WTC11 (cell line): ENCODE data around the gene MGAT4A. TPM values are rescaled to one million over a fixed set of nuclear protein-coding genes. Genes with fewer than 3 reads are reported as not detected.

Experiments
- ATAC-seq: fragments of 200-7000 bp; cut with Tn5 transposase; 2 replicates; pipeline ENCODE4 v1.10.0; 2021; ENCODE audit warnings: mild to moderate bottlenecking, moderate library complexity
- CTCF ChIA-PET: fragments of 300-600 bp; sonication (Branson Sonifier 250); formaldehyde crosslinking; loops from one replicate; lab custom pipeline; 2021; ENCODE audit warnings: antibody characterized with exemption; lab: Charles Lee
- POLR2A ChIA-PET: fragments of 350-600 bp; sonication (Branson Sonifier 250); formaldehyde crosslinking; loops from one replicate; lab custom pipeline; 2021; ENCODE audit warnings: antibody characterized with exemption; lab: Charles Lee
- DNase-seq: peaks from one replicate; pipeline ENCODE4 v3.0.0; 2021; ENCODE audit warnings: low spot score
- H3K27ac Mint-ChIP-seq: 2 replicates; pipeline ENCODE4 v1.8.0; 2021; ENCODE audit warnings: mixed read lengths
- H3K27me3 Mint-ChIP-seq: 2 replicates; pipeline ENCODE4 v1.8.0; 2021; ENCODE audit warnings: low read depth, mild to moderate bottlenecking, moderate library complexity, mixed read lengths
- H3K36me3 Mint-ChIP-seq: 2 replicates; pipeline ENCODE4 v1.8.0; 2021; ENCODE audit warnings: mixed read lengths
- H3K4me1 Mint-ChIP-seq: 2 replicates; pipeline ENCODE4 v1.8.0; 2022; ENCODE audit warnings: mixed read lengths
- H3K4me3 Mint-ChIP-seq: 2 replicates; pipeline ENCODE4 v1.8.0; 2021; ENCODE audit warnings: mild to moderate bottlenecking, moderate library complexity, mixed read lengths
- H3K9me3 Mint-ChIP-seq: 2 replicates; pipeline ENCODE4 v1.8.0; 2021; ENCODE audit warnings: mixed read lengths
- ATF2 ChIP-seq: sonication (generic); formaldehyde crosslinking; IDR thresholded peaks from 2 replicates; pipeline ENCODE4 v1.8.1; 2022; ENCODE audit warnings: low read depth, missing genetic modification reagents, borderline replicate concordance
- ATF3 ChIP-seq: sonication (generic); formaldehyde crosslinking; conservative IDR thresholded peaks from 2 replicates; pipeline ENCODE4 v1.8.1; 2022; ENCODE audit warnings: mild to moderate bottlenecking, missing genetic modification reagents
- CTCF ChIP-seq: fragments of 200-600 bp; IDR thresholded peaks from 2 replicates; pipeline ENCODE4 v1.8.0; 2022; ENCODE audit warnings: antibody characterized with exemption
- E2F5 ChIP-seq: sonication (generic); formaldehyde crosslinking; IDR thresholded peaks from 2 replicates; pipeline ENCODE4 v1.8.1; 2022; ENCODE audit warnings: mild to moderate bottlenecking, moderate library complexity, missing genetic modification reagents
- FOXK1 ChIP-seq: sonication (generic); formaldehyde crosslinking; IDR thresholded peaks from 2 replicates; pipeline ENCODE4 v1.8.0; 2022; ENCODE audit warnings: mild to moderate bottlenecking, moderate library complexity, missing genetic modification reagents
- IRF1 ChIP-seq: sonication (generic); formaldehyde crosslinking; IDR thresholded peaks from 2 replicates; pipeline ENCODE4 v1.8.0; 2023; ENCODE audit warnings: missing genetic modification reagents
- KAT7 ChIP-seq: sonication (generic); formaldehyde crosslinking; IDR thresholded peaks from 2 replicates; pipeline ENCODE4 v1.8.1; 2023; ENCODE audit warnings: missing genetic modification reagents, mild to moderate bottlenecking, borderline replicate concordance
- NFE2L1 ChIP-seq: sonication (generic); formaldehyde crosslinking; IDR thresholded peaks from 2 replicates; pipeline ENCODE4 v1.8.1; 2023; ENCODE audit warnings: missing genetic modification reagents
- NR2C2 ChIP-seq: sonication (generic); formaldehyde crosslinking; IDR thresholded peaks from 2 replicates; pipeline ENCODE4 v1.8.0; 2022; ENCODE audit warnings: mild to moderate bottlenecking, missing genetic modification reagents
- RORB ChIP-seq: fragments of 250-450 bp; sonication (Bioruptor Pico); IDR thresholded peaks from 2 replicates; pipeline ENCODE4 v1.9.0; 2021; ENCODE audit warnings: mild to moderate bottlenecking
- SMAD3 ChIP-seq: sonication (generic); formaldehyde crosslinking; IDR thresholded peaks from 2 replicates; pipeline ENCODE4 v1.8.0; 2022; ENCODE audit warnings: missing genetic modification reagents, mild to moderate bottlenecking, borderline replicate concordance
- TP53 ChIP-seq: sonication (generic); formaldehyde crosslinking; IDR thresholded peaks from 2 replicates; pipeline ENCODE4 v1.8.1; 2023; ENCODE audit warnings: mild to moderate bottlenecking, missing genetic modification reagents
- USF2 ChIP-seq: sonication (generic); formaldehyde crosslinking; IDR thresholded peaks from 2 replicates; pipeline ENCODE4 v1.8.1; 2023; ENCODE audit warnings: mild to moderate bottlenecking, missing genetic modification reagents, moderate library complexity
- ZBTB21 ChIP-seq: sonication (generic); formaldehyde crosslinking; IDR thresholded peaks from 2 replicates; pipeline ENCODE4 v1.8.1; 2023; ENCODE audit warnings: mild to moderate bottlenecking, missing genetic modification reagents, borderline replicate concordance
- ZNF138 ChIP-seq: sonication (generic); formaldehyde crosslinking; conservative IDR thresholded peaks from 2 replicates; pipeline ENCODE4 v1.8.1; 2022; ENCODE audit warnings: mild to moderate bottlenecking, moderate library complexity, missing genetic modification reagents
- ZNF219 ChIP-seq: sonication (generic); formaldehyde crosslinking; IDR thresholded peaks from 2 replicates; pipeline ENCODE4 v1.8.0; 2023; ENCODE audit warnings: missing genetic modification reagents, mild to moderate bottlenecking, borderline replicate concordance
- ZNF232 ChIP-seq: sonication (generic); formaldehyde crosslinking; IDR thresholded peaks from 2 replicates; pipeline ENCODE4 v1.8.0; 2022; ENCODE audit warnings: mild to moderate bottlenecking, missing genetic modification reagents
- ZNF416 ChIP-seq: fragments of 250-450 bp; sonication (Bioruptor Pico); IDR thresholded peaks from 2 replicates; pipeline ENCODE4 v1.9.0; 2021; ENCODE audit warnings: mild to moderate bottlenecking, inconsistent platforms
- ZNF512 ChIP-seq: sonication (generic); formaldehyde crosslinking; IDR thresholded peaks from 2 replicates; pipeline ENCODE4 v1.8.1; 2022; ENCODE audit warnings: missing genetic modification reagents, borderline replicate concordance
- ZNF532 ChIP-seq: fragments of 250-450 bp; sonication (Bioruptor Pico); IDR thresholded peaks from 2 replicates; pipeline ENCODE4 v1.9.0; 2021; ENCODE audit warnings: mild to moderate bottlenecking, borderline replicate concordance
- total RNA-seq: library from RNA; stranded (reverse); gene quantifications from 3 replicates; pipeline ENCODE4 v1.2.3, GENCODE V29; 2021

The MGAT4A gene
- total RNA-seq, 1 experiment from 2014 or later, result 6.7 TPM

GRCh38 chr2:98582523-98582922 lies 148.4 kb downstream of the MGAT4A start:
- DNase-seq, result no peak
- CTCF ChIA-PET, result no interaction called here
- TF ChIP-seq ZNF232 (CRISPR knock-in tag), result no peak
- TF ChIP-seq NFE2L1 (CRISPR knock-in tag), result no peak
- no peak for TF ChIP-seq SMAD3 (CRISPR knock-in tag)
- TF ChIP-seq ZNF219, result no peak
- TF ChIP-seq RORB (CRISPR knock-in tag), result no peak
- no peak for TF ChIP-seq CTCF
- no peak for TF ChIP-seq ZNF138 (CRISPR knock-in tag)
- TF ChIP-seq ZNF416 (CRISPR knock-in tag), result no peak
- TF ChIP-seq IRF1, result no peak
- no peak for TF ChIP-seq USF2 (CRISPR knock-in tag)
- no peak for TF ChIP-seq KAT7 (CRISPR knock-in tag)
- TF ChIP-seq E2F5 (CRISPR knock-in tag), result no peak
- no peak for TF ChIP-seq ATF2 (CRISPR knock-in tag)
- TF ChIP-seq FOXK1, result no peak
- TF ChIP-seq ZNF512 (CRISPR knock-in tag), result no peak
- TF ChIP-seq ZNF532, result no peak
- no peak for TF ChIP-seq NR2C2 (CRISPR knock-in tag)
- TF ChIP-seq ATF3 (CRISPR knock-in tag), result no peak
- no peak for TF ChIP-seq ZBTB21 (CRISPR knock-in tag)
- no peak for TF ChIP-seq TP53 (CRISPR knock-in tag)
- TF ChIP-seq, all 79 proteins: peak for 0
- no peak overlapping the region for H3K4me3 Mint-ChIP-seq
- no peaks in the 10 kb centered on the region for H3K4me1 Mint-ChIP-seq
- H3K9me3 Mint-ChIP-seq, result no peaks in the 10 kb centered on the region
- no peak for ATAC-seq
- POLR2A ChIA-PET, result no interaction called here
- H3K27ac Mint-ChIP-seq, result no peak overlapping the region
- H3K36me3 Mint-ChIP-seq, result peaks cover 13% of the 10 kb centered on the region; the same call in 1 of the 2 replicates
- no peaks in the 10 kb centered on the region for H3K27me3 Mint-ChIP-seq
